HUES48 (cell line): ENCODE data around the gene NKAIN2.

Experiments used
- H3K27ac ChIP-seq: one replicate; pipeline ENCODE4 v1.7.0; 2013; ENCODE audit warnings: low read depth, low read length, inconsistent platforms
- H3K27me3 ChIP-seq: 2 replicates; pipeline ENCODE4 v1.6.1; 2013; ENCODE audit warnings: mild to moderate bottlenecking, low read length; ENCODE audit not compliant: control insufficient read depth, insufficient read depth
- H3K36me3 ChIP-seq: 2 replicates; pipeline ENCODE4 v1.6.1; 2013; ENCODE audit warnings: low read length; ENCODE audit not compliant: control insufficient read depth, insufficient read depth
- H3K4me1 ChIP-seq: 2 replicates; pipeline ENCODE4 v1.6.1; 2013; ENCODE audit warnings: mild to moderate bottlenecking, low read length; ENCODE audit not compliant: control insufficient read depth, insufficient read depth
- H3K4me3 ChIP-seq: 2 replicates; pipeline ENCODE4 v1.5.1; 2013; ENCODE audit warnings: mild to moderate bottlenecking, low read depth, low read length
- H3K9ac ChIP-seq: 2 replicates; pipeline ENCODE4 v1.6.1; 2013; ENCODE audit warnings: mild to moderate bottlenecking, low read depth, low read length, moderate library complexity
- H3K9me3 ChIP-seq: 2 replicates; pipeline ENCODE4 v1.6.1; 2013; ENCODE audit warnings: low read length; ENCODE audit not compliant: control insufficient read depth, insufficient read depth

Gene NKAIN2

GRCh38 chr6:124433387-124434160 lies 629.9 kb downstream of the NKAIN2 start:
- no peaks in the 10 kb centered on the region for H3K4me1 ChIP-seq

DNA sequence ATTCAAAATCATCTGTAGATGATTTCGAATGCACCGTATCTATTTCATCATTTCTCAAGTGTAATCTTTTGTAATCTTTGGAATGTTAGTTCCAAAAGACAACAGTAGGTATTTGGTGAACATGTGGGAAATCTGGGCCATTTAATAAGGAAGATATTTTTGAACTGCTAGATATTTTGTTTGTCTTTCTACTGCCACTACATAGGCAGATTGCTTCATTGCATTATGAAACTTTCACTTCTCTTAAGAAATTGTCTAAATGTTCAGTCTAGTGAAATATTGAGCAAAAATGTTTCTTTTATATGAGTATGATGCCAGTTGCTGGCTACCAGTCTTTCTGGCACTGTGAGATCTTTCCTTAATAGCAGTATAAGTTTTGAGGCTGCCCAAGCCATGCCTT lies 630.8 kb downstream of the NKAIN2 start:
- Histone ChIP-seq H3K27ac (no peak overlapping the region), H3K36me3 (no peaks in the 10 kb centered on the region), H3K4me3 (no peak overlapping the region), H3K27me3 (no peaks in the 10 kb centered on the region), H3K9ac (no peak overlapping the region), H3K9me3 (no peaks in the 10 kb centered on the region), H3K4me1 (no peaks in the 10 kb centered on the region)

More at GRCh38 chr6:124433387-124434160, 629.9 kb downstream of the NKAIN2 start:
- Histone ChIP-seq H3K4me3 (no peak overlapping the region), H3K9ac (no peak overlapping the region), H3K27ac (no peak overlapping the region), H3K27me3 (no peaks in the 10 kb centered on the region), H3K36me3 (no peaks in the 10 kb centered on the region), H3K9me3 (no peaks in the 10 kb centered on the region)

DNA sequence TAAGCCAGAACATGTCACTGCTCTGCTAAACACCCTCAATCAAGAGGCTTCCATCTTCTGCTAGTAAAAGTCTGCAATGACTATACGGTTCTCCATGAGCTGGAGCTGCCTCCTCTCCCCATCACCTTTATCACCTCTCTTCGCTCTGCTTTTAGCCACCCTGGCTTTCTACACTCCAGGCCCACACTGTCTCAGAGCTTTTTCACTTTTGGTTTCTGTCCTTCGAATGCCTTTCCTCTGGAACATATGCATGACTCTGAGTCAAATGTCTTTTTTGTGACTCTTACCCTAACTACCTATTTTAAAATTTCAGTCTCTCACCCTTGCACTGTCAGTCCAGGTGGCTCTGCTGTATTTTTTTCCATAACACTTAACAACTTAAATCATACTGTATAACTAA lies 633.1 kb downstream of the NKAIN2 start:
- no peak overlapping the region for H3K9ac ChIP-seq
- no peak overlapping the region for H3K27ac ChIP-seq
- no peaks in the 10 kb centered on the region for H3K36me3 ChIP-seq
- no peaks in the 10 kb centered on the region for H3K4me1 ChIP-seq
- H3K27me3 ChIP-seq = no peaks in the 10 kb centered on the region
- H3K4me3 ChIP-seq = no peak overlapping the region
- no peaks in the 10 kb centered on the region for H3K9me3 ChIP-seq

- H3K4me1 ChIP-seq = no peaks in the 10 kb centered on the region
- no peaks in the 10 kb centered on the region for H3K36me3 ChIP-seq
- no peak overlapping the region for H3K9ac ChIP-seq
- H3K27me3 ChIP-seq = no peaks in the 10 kb centered on the region
- H3K4me3 ChIP-seq = no peak overlapping the region
- H3K9me3 ChIP-seq = no peaks in the 10 kb centered on the region
- no peak overlapping the region for H3K27ac ChIP-seq
These were observed 634.9 kb downstream of the NKAIN2 start for GRCh38 chr6:124438546-124439065.

DNA sequence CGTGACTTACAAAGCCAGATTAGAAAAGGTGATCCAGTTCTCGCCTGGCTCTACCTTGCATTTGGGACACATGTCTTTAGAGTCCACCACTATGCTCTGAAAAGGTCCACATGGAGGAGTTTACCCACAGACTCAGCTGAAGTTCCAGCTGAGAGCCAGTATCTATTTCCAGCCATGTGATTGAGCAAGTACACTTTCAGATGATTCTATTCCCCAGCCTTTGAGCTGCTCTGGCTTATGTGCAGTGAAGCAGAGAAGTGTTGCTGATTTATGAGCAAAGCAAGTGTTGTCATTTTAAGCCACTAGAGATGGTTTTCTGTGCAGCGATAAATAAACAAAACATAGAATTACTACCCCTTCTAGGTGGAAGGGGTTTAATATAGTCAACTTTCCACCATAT lies 637.8 kb downstream of the NKAIN2 start:
- H3K9me3 ChIP-seq = no peaks in the 10 kb centered on the region
- H3K36me3 ChIP-seq = no peaks in the 10 kb centered on the region
- H3K4me3 ChIP-seq = no peak overlapping the region
- H3K9ac ChIP-seq = no peak overlapping the region
- no peaks in the 10 kb centered on the region for H3K4me1 ChIP-seq
- no peak overlapping the region for H3K27ac ChIP-seq
- H3K27me3 ChIP-seq = no peaks in the 10 kb centered on the region

DNA sequence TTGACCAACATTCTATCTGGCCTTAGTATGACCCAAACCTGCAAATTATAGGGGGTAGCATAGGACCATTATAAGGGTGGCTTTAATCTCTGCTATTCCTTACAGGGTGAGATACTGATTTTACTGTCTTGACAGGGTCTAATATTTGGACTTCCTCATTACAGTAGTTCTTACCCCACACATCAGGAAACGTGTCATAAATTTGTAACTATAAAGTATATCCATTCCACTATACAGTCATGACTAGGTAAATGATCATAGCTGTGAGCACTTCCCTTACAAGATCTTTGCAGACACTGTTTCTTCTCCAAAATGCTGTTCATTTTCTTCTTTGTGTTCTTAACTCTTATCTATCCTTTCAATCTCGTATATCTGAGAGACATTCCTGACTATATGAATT lies 639.9 kb downstream of the NKAIN2 start:
- Histone ChIP-seq H3K4me3 (no peak overlapping the region), H3K27ac (no peak overlapping the region), H3K9ac (no peak overlapping the region), H3K9me3 (no peaks in the 10 kb centered on the region), H3K27me3 (no peaks in the 10 kb centered on the region), H3K4me1 (no peaks in the 10 kb centered on the region), H3K36me3 (no peaks in the 10 kb centered on the region)

GRCh38 chr6:124445581-124445980 lies 641.9 kb downstream of the NKAIN2 start:
- Histone ChIP-seq H3K27ac (no peak overlapping the region), H3K4me3 (no peak overlapping the region), H3K36me3 (no peaks in the 10 kb centered on the region), H3K27me3 (no peaks in the 10 kb centered on the region), H3K9me3 (no peaks in the 10 kb centered on the region), H3K9ac (no peak overlapping the region), H3K4me1 (no peaks in the 10 kb centered on the region)

DNA sequence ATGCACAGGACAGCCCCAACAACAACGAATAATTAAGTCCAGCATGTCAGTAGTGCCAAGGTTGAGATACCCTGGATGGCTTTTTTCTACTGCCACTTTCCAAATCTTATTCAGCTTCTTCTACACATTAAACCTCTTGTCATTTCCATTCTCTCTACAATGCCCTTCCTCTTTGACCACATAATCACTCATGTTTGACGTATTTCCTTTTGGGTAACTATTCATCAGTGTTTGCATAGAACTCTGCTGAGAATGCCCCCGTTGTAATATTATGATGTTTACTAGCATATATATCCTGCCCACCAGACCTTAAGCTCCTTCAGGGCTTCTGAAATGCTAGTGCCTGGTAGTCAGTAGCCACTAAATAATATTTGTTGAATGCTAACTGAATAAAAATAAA lies 643.3 kb downstream of the NKAIN2 start:
- H3K9ac ChIP-seq = no peak overlapping the region
- H3K27ac ChIP-seq = no peak overlapping the region
- no peak overlapping the region for H3K4me3 ChIP-seq
- H3K9me3 ChIP-seq = no peaks in the 10 kb centered on the region
- no peaks in the 10 kb centered on the region for H3K4me1 ChIP-seq
- no peaks in the 10 kb centered on the region for H3K27me3 ChIP-seq
- H3K36me3 ChIP-seq = no peaks in the 10 kb centered on the region

- no peaks in the 10 kb centered on the region for H3K27me3 ChIP-seq
- H3K27ac ChIP-seq = no peak overlapping the region
- H3K36me3 ChIP-seq = no peaks in the 10 kb centered on the region
- H3K9ac ChIP-seq = no peak overlapping the region
- no peaks in the 10 kb centered on the region for H3K4me1 ChIP-seq
- H3K9me3 ChIP-seq = no peaks in the 10 kb centered on the region
- H3K4me3 ChIP-seq = no peak overlapping the region
These were observed 655.6 kb downstream of the NKAIN2 start for GRCh38 chr6:124459268-124459667.

GRCh38 chr6:124462750-124463149 lies 659.1 kb downstream of the NKAIN2 start:
- H3K4me1 ChIP-seq = no peaks in the 10 kb centered on the region
- H3K9ac ChIP-seq = no peak overlapping the region
- H3K27me3 ChIP-seq = no peaks in the 10 kb centered on the region
- no peaks in the 10 kb centered on the region for H3K9me3 ChIP-seq
- no peaks in the 10 kb centered on the region for H3K36me3 ChIP-seq
- H3K27ac ChIP-seq = no peak overlapping the region
- H3K4me3 ChIP-seq = no peak overlapping the region

- H3K9me3 ChIP-seq = no peaks in the 10 kb centered on the region
- H3K4me1 ChIP-seq = no peaks in the 10 kb centered on the region
- no peaks in the 10 kb centered on the region for H3K36me3 ChIP-seq
- no peak overlapping the region for H3K4me3 ChIP-seq
- no peaks in the 10 kb centered on the region for H3K27me3 ChIP-seq
- H3K27ac ChIP-seq = no peak overlapping the region
- no peak overlapping the region for H3K9ac ChIP-seq
These were observed 659.6 kb downstream of the NKAIN2 start for GRCh38 chr6:124463271-124463670.
